CD4-positive, alpha-beta T cell (primary cell): ENCODE data around the gene PSPH. TPM values are rescaled to one million over a fixed set of nuclear protein-coding genes. Genes with fewer than 3 reads are reported as not detected.

Experiments
- ATAC-seq: fragments of 200-7000 bp; cut with Tn5 transposase; one replicate; pipeline ENCODE4 v1.10.0; 2022; ENCODE audit warnings: mild to moderate bottlenecking; ENCODE audit not compliant: poor library complexity
- CTCF ChIA-PET: fragments of 350-600 bp; sonication (Branson Sonifier 250); formaldehyde crosslinking; loops from one replicate; lab custom pipeline; 2021; ENCODE audit warnings: antibody characterized with exemption, inconsistent platforms; lab: Charles Lee
- POLR2A ChIA-PET: fragments of 350-600 bp; sonication (Branson Sonifier 250); formaldehyde crosslinking; loops from one replicate; lab custom pipeline; 2021; ENCODE audit warnings: antibody characterized with exemption, inconsistent platforms; lab: Charles Lee
- DNase-seq, 14 experiments: peaks; one replicate each; pipeline ENCODE4 v3.0.0-alpha.2; 2013 to 2020; ENCODE audit warnings: mixed read lengths in 2 of 14
- H3K27ac ChIP-seq, 2 donors: one replicate each; pipeline versions ENCODE4 v1.5.1 to v1.7.0; 2013; ENCODE audit warnings: low read length in 2 of 2, low read depth in 1 of 2, mild to moderate bottlenecking in 1 of 2
- H3K27me3 ChIP-seq, 2 experiments: 1 replicate in 1 of 2; 2 replicates in 1 of 2; pipeline versions ENCODE4 v1.6.1 to v1.7.0; 2013; ENCODE audit warnings: low read length in 2 of 2, control low read depth in 1 of 2, mild to moderate bottlenecking in 1 of 2, moderate library complexity in 1 of 2; ENCODE audit not compliant: insufficient read depth in 2 of 2, control insufficient read depth in 1 of 2
- H3K36me3 ChIP-seq: one replicate; pipeline ENCODE4 v1.6.1; 2013; ENCODE audit warnings: low read length, control low read depth; ENCODE audit not compliant: insufficient read depth
- H3K4me1 ChIP-seq: one replicate; pipeline ENCODE4 v1.6.1; 2013; ENCODE audit warnings: low read length, control low read depth; ENCODE audit not compliant: insufficient read depth
- H3K4me3 ChIP-seq: one replicate; pipeline ENCODE4 v1.5.1; 2013; ENCODE audit warnings: mild to moderate bottlenecking, low read length, moderate library complexity
- H3K9me3 ChIP-seq, 2 experiments: 1 replicate in 1 of 2; 2 replicates in 1 of 2; pipeline versions ENCODE4 v1.6.1 to v1.7.0; 2013; ENCODE audit warnings: low read length in 2 of 2, mild to moderate bottlenecking in 2 of 2, control low read depth in 1 of 2, moderate library complexity in 1 of 2; ENCODE audit not compliant: control insufficient read depth in 1 of 2, insufficient read depth in 1 of 2
- H3K27ac Mint-ChIP-seq: one replicate; pipeline ENCODE4 v1.8.0; 2020; ENCODE audit warnings: mixed read lengths
- H3K27me3 Mint-ChIP-seq: one replicate; pipeline ENCODE4 v1.8.0; 2021; ENCODE audit warnings: mixed read lengths
- H3K36me3 Mint-ChIP-seq: one replicate; pipeline ENCODE4 v1.8.0; 2021; ENCODE audit warnings: low read depth, mixed read lengths
- H3K4me1 Mint-ChIP-seq: one replicate; pipeline ENCODE4 v1.8.0; 2021; ENCODE audit warnings: low read depth, mixed read lengths
- H3K4me3 Mint-ChIP-seq: one replicate; pipeline ENCODE4 v1.8.0; 2020; ENCODE audit warnings: mild to moderate bottlenecking, mixed read lengths
- H3K9me3 Mint-ChIP-seq: one replicate; pipeline ENCODE4 v1.8.0; 2020; ENCODE audit warnings: mixed read lengths
- CTCF ChIP-seq: fragments of 200-600 bp; IDR thresholded peaks from one replicate; pipeline ENCODE4 v1.8.0; 2022; ENCODE audit warnings: antibody characterized with exemption, mild to moderate bottlenecking
- intact Hi-C, 2 experiments: fragments of 100-400 bp; cut with DNase I in 1 of 2; cut with micrococcal nuclease in 1 of 2; formaldehyde crosslinking; loops; one replicate each; pipeline versions ENCODE4 v1.15.1 to v1.9.0; 2023 to 2025; cut with DNase I, micrococcal nuclease
- total RNA-seq, 174 experiments: library from RNA in 2 of 174; stranded (reverse) in 2 of 174; gene quantifications; one replicate each; pipeline ENCODE4 v1.2.3 and lab custom pipeline; 2021 to 2026

The PSPH gene
- total RNA-seq, 2 experiments from 2014 or later, result 1.2 to 1.9 TPM

GRCh38 chr7:55996856-55997500 is 54.3 kb downstream of the PSPH start:
- no peaks in the 10 kb centered on the region for H3K27me3 ChIP-seq
- ATAC-seq (no peak), DNase-seq (no peak)
- Mint-ChIP-seq H3K9me3 (no peaks in the 10 kb centered on the region), H3K27me3 (no peaks in the 10 kb centered on the region), H3K27ac (no peak overlapping the region), H3K36me3 (peaks cover 60% of the 10 kb centered on the region), H3K4me3 (no peak overlapping the region), H3K4me1 (no peaks in the 10 kb centered on the region)
- no peaks in the 10 kb centered on the region for H3K4me1 ChIP-seq
- POLR2A ChIA-PET, result interaction anchor here (0.7 kb wide), 1 partner anchor 55 kb away, joined by 3 read pairs; the partner anchor contains the start of gene CCT6A
- CTCF ChIA-PET, result no interaction called here
- intact Hi-C loops, result no loop called here
- no peaks in the 10 kb centered on the region for H3K9me3 ChIP-seq
- peak overlapping the region in 1 of 2 donors; percentile 11 for H3K27ac ChIP-seq
- H3K36me3 ChIP-seq, result peaks cover 41% of the 10 kb centered on the region
- H3K4me3 ChIP-seq, result no peak overlapping the region
- TF ChIP-seq CTCF, result no peak

- Histone ChIP-seq H3K27me3 (no peaks in the 10 kb centered on the region), H3K4me1 (no peaks in the 10 kb centered on the region), H3K9me3 (no peaks in the 10 kb centered on the region), H3K36me3 (peaks cover 45% of the 10 kb centered on the region), H3K27ac (no peak overlapping the region), H3K4me3 (no peak overlapping the region)
- Mint-ChIP-seq H3K27me3 (no peaks in the 10 kb centered on the region), H3K27ac (no peak overlapping the region), H3K36me3 (peaks cover 63% of the 10 kb centered on the region), H3K4me3 (no peak overlapping the region), H3K4me1 (no peaks in the 10 kb centered on the region), H3K9me3 (no peaks in the 10 kb centered on the region)
- ChIA-PET CTCF (no interaction called here), POLR2A (no interaction called here)
- TF ChIP-seq CTCF, result no peak
- DNase-seq (no peak), ATAC-seq (no peak)
- intact Hi-C loops, result no loop called here
These were observed 58.9 kb downstream of the PSPH start for GRCh38 chr7:55992346-55992745.

GRCh38 chr7:55983537-55983936 is 67.7 kb downstream of the PSPH start:
- Mint-ChIP-seq H3K36me3 (peaks cover 74% of the 10 kb centered on the region), H3K27ac (no peak overlapping the region), H3K4me3 (no peak overlapping the region), H3K9me3 (no peaks in the 10 kb centered on the region), H3K27me3 (no peaks in the 10 kb centered on the region), H3K4me1 (no peaks in the 10 kb centered on the region)
- TF ChIP-seq CTCF, result no peak
- H3K27ac ChIP-seq, result no peak overlapping the region
- peaks cover 64% of the 10 kb centered on the region for H3K36me3 ChIP-seq
- CTCF ChIA-PET, result no interaction called here
- DNase-seq (no peak), ATAC-seq (no peak)
- H3K4me1 ChIP-seq, result no peaks in the 10 kb centered on the region
- POLR2A ChIA-PET, result no interaction called here
- intact Hi-C loops, result no loop called here
- no peaks in the 10 kb centered on the region for H3K9me3 ChIP-seq
- no peak overlapping the region for H3K4me3 ChIP-seq
- H3K27me3 ChIP-seq, result no peaks in the 10 kb centered on the region
